Large intestine (tissue), 3 donors: ENCODE results near the gene ABCG1. TPM values are rescaled to one million over a fixed set of nuclear protein-coding genes. Genes with fewer than 3 reads are reported as not detected.
A peak's percentile ranks its signal among the peaks of the same experiment; 100 is the strongest.

Experiments
- DNase-seq, 2 donors: peaks; one replicate each; pipeline versions ENCODE4 v3.0.0 to v3.0.0-alpha.2; 2013
- H3K27ac ChIP-seq: one replicate; pipeline ENCODE4 v1.5.1; 2013; ENCODE audit warnings: low read length
- H3K27me3 ChIP-seq: 2 replicates; pipeline ENCODE4 v1.6.1; 2013; ENCODE audit warnings: low read length; ENCODE audit not compliant: control insufficient read depth, insufficient read depth
- H3K36me3 ChIP-seq: 2 replicates; pipeline ENCODE4 v1.6.1; 2013; ENCODE audit warnings: low read length; ENCODE audit not compliant: control insufficient read depth, insufficient read depth
- H3K4me1 ChIP-seq: one replicate; pipeline ENCODE4 v1.6.1; 2013; ENCODE audit warnings: low read length; ENCODE audit not compliant: control insufficient read depth, insufficient read depth
- H3K4me3 ChIP-seq: one replicate; pipeline ENCODE4 v1.5.1; 2013; ENCODE audit warnings: low read length
- H3K9me3 ChIP-seq: one replicate; pipeline ENCODE4 v1.6.1; 2013; ENCODE audit warnings: mild to moderate bottlenecking, low read depth, low read length, moderate library complexity; ENCODE audit not compliant: control insufficient read depth
- WGBS: methylation state at CpG from one replicate; pipeline ENCODE4 v1.1.5; 2013; ENCODE audit warnings: low lambda C conversion rate; ENCODE audit not compliant: insufficient coverage; 5-methylcytosine and 5-hydroxymethylcytosine counted together
- polyA plus RNA-seq: library from polyadenylated mRNA; unstranded; fragments of 120-200 nt; gene quantifications from one replicate; pipeline ENCODE4 v1.2.1, GENCODE V29; 2013

Gene ABCG1
- polyA plus RNA-seq, 1 donor: 6.4 TPM

- Histone ChIP-seq H3K4me1 (no peaks in the 10 kb centered on the region), H3K9me3 (no peaks in the 10 kb centered on the region), H3K36me3 (no peaks in the 10 kb centered on the region), H3K27ac (no peak overlapping the region), H3K4me3 (no peak overlapping the region), H3K27me3 (no peaks in the 10 kb centered on the region)
- 64% methylated on average over 4 of the region's 21 CpGs for WGBS
- DNase-seq: no peak
Measured at GRCh38 chr21:42191696-42192595, 27.0 kb upstream of the ABCG1 start.

DNA sequence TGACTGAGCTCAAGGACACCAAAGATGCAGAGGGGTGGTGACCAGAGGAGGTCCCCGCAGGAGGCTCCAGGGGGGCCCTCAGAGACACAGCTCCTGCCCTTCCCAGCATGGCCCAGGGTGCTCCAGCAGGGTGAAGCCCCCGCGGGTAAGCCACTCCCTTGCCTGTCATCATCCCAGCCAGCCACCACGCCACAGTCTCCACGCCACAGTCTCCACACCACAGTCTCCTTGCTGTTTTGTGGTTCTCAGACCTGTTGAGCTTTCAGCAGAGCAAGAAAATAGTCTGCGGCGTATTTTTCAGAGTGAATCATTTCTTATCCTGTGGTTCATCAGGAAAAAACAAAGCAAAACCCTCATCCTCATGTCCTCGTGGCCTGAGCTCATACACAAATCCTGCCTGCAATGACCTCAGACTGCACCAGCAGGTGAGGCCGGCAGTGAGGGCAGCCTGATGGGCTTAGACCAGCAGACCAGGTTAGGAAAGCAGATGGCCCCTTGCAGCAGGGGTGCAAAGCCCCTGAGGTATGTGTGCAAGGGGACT, 25.7 kb upstream of the ABCG1 start:
- no CpG with 5 or more reads among the region's 9 CpGs for WGBS
- Histone ChIP-seq H3K9me3 (no peaks in the 10 kb centered on the region), H3K36me3 (no peaks in the 10 kb centered on the region), H3K27ac (no peak overlapping the region), H3K27me3 (no peaks in the 10 kb centered on the region), H3K4me3 (no peak overlapping the region), H3K4me1 (no peaks in the 10 kb centered on the region)
- no peak for DNase-seq

- DNase-seq: no peak
- Histone ChIP-seq H3K9me3 (no peaks in the 10 kb centered on the region), H3K4me1 (no peaks in the 10 kb centered on the region), H3K27me3 (no peaks in the 10 kb centered on the region), H3K36me3 (no peaks in the 10 kb centered on the region), H3K27ac (no peak overlapping the region), H3K4me3 (no peak overlapping the region)
- WGBS: no CpG with 5 or more reads among the region's 6 CpGs
Measured at GRCh38 chr21:42193721-42194120, 25.2 kb upstream of the ABCG1 start.

GRCh38 chr21:42194863-42195262, 24.1 kb upstream of the ABCG1 start:
- DNase-seq: no peak
- Histone ChIP-seq H3K9me3 (no peaks in the 10 kb centered on the region), H3K4me1 (no peaks in the 10 kb centered on the region), H3K4me3 (no peak overlapping the region), H3K27ac (no peak overlapping the region), H3K36me3 (no peaks in the 10 kb centered on the region), H3K27me3 (no peaks in the 10 kb centered on the region)
- no CpG with 5 or more reads among the region's 9 CpGs for WGBS

- Histone ChIP-seq H3K9me3 (no peaks in the 10 kb centered on the region), H3K36me3 (no peaks in the 10 kb centered on the region), H3K27me3 (no peaks in the 10 kb centered on the region), H3K27ac (no peak overlapping the region), H3K4me3 (no peak overlapping the region), H3K4me1 (no peaks in the 10 kb centered on the region)
- no CpG with 5 or more reads among the region's 6 CpGs for WGBS
- DNase-seq: peak in 1 of 2 donors; percentile 21
Measured at GRCh38 chr21:42195378-42196031, 23.4 kb upstream of the ABCG1 start.

DNA sequence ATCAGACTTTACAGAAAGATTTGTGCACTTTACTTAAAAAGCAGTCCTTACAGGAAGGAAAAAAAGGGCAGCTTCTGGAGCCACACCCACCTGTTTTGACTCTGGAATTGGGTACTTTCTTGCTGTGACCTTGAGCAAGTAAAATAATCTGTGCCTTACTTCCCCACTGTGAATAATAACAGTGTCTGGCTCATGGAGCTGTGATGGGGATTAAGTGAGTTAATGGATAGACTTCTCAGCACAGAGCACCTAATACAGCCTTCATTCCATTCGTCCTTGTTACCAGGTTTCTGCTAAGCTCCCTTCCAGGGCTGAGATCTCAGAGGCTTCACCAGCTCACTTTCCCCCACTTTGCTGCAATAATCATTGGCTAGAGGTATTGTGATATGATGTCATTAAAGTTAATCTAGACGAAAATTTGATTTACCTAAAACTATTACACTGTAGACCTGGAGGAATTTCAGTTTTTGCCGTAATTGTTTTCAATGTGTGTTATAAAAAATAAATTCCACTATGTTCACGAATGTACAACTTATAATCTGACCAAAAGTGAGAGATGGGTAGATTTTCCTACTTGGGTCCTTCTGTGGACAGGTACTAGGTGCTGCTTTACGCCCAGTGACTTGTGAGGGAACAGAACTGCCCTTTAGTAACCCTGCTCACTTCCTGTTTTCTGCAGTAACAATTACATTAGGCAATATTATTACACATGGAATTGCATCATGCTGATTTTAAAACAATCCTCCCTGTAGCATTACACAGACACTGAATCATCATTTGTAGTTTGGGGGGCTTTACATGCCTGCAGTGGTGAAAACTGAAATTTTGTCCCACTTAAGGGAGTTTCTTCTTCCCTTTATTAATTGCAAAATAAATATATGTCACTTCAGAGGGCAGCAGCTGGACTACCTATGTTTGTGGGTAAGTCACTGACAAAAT, 19.7 kb upstream of the ABCG1 start:
- WGBS: 83% methylated on average over 1 of the region's 5 CpGs
- Histone ChIP-seq H3K9me3 (no peaks in the 10 kb centered on the region), H3K27me3 (no peaks in the 10 kb centered on the region), H3K4me3 (no peak overlapping the region), H3K36me3 (no peaks in the 10 kb centered on the region), H3K4me1 (no peaks in the 10 kb centered on the region), H3K27ac (peak overlapping the region; percentile 26)
- peak; percentile 73 to 83 for DNase-seq

- H3K27me3 ChIP-seq: no peaks in the 10 kb centered on the region
- H3K27ac ChIP-seq: no peak overlapping the region
- no peaks in the 10 kb centered on the region for H3K4me1 ChIP-seq
- H3K9me3 ChIP-seq: no peaks in the 10 kb centered on the region
- H3K4me3 ChIP-seq: no peak overlapping the region
- H3K36me3 ChIP-seq: no peaks in the 10 kb centered on the region
- WGBS: no CpG with 5 or more reads among the region's 8 CpGs
- DNase-seq: no peak
Measured at GRCh38 chr21:42199868-42200463, 19.0 kb upstream of the ABCG1 start.

- Histone ChIP-seq H3K4me1 (no peaks in the 10 kb centered on the region), H3K27ac (no peak overlapping the region), H3K36me3 (no peaks in the 10 kb centered on the region), H3K4me3 (no peak overlapping the region), H3K27me3 (no peaks in the 10 kb centered on the region), H3K9me3 (no peaks in the 10 kb centered on the region)
- DNase-seq: no peak
- 79% methylated on average over 3 of the region's 14 CpGs for WGBS
Measured at GRCh38 chr21:42200906-42201614, 17.9 kb upstream of the ABCG1 start.

DNA sequence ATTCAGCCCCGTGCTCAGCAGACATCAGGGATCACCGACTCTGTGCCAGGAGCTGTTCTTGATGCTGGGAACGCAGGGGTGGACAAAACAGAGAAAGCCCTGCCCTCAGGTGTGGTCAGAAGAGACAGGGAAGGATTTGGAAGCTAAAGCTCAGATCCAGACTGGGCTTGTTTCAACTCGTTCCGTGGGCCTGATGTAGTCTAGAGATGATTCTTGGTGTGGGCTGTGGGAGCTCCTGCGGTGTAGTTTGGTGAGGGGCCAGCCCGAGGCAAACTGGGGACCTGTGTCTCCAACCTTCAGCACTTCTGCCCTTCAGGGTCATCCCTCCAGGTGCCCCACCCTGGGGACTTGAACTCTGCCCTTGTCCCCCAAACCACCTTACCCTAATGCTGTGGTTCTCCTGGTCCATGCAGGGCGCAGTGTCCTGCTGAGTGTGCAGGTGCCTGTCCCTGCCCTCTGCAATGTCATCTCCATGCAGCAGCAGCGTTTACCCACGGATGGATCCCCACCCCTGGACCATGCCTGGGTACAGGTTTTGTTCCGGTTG, 17.3 kb upstream of the ABCG1 start:
- H3K36me3 ChIP-seq: no peaks in the 10 kb centered on the region
- H3K4me1 ChIP-seq: no peaks in the 10 kb centered on the region
- no peak for DNase-seq
- H3K4me3 ChIP-seq: no peak overlapping the region
- WGBS: no CpG with 5 or more reads among the region's 11 CpGs
- H3K27me3 ChIP-seq: no peaks in the 10 kb centered on the region
- no peak overlapping the region for H3K27ac ChIP-seq
- no peaks in the 10 kb centered on the region for H3K9me3 ChIP-seq
